HG03571 (cell line): Measurements from ENCODE around the gene PASK.
A peak's percentile ranks its signal among the peaks of the same experiment; 100 is the strongest.

ENCODE experiments used
- ATAC-seq: cut with Tn5 transposase; IDR thresholded peaks from one replicate; pipeline ENCODE4 v1.9.1; 2021; ENCODE audit not compliant: unreplicated experiment

The PASK gene

GRCh38 chr2:241182126-241182525 lies 32.9 kb upstream of the PASK start:
- no peak for ATAC-seq

- no peak for ATAC-seq
Observed at GRCh38 chr2:241180495-241180894, 31.2 kb upstream of the PASK start.

GRCh38 chr2:241179899-241180298 lies 30.6 kb upstream of the PASK start:
- ATAC-seq: no peak

GRCh38 chr2:241178961-241179360 lies 29.7 kb upstream of the PASK start:
- ATAC-seq: no peak

DNA sequence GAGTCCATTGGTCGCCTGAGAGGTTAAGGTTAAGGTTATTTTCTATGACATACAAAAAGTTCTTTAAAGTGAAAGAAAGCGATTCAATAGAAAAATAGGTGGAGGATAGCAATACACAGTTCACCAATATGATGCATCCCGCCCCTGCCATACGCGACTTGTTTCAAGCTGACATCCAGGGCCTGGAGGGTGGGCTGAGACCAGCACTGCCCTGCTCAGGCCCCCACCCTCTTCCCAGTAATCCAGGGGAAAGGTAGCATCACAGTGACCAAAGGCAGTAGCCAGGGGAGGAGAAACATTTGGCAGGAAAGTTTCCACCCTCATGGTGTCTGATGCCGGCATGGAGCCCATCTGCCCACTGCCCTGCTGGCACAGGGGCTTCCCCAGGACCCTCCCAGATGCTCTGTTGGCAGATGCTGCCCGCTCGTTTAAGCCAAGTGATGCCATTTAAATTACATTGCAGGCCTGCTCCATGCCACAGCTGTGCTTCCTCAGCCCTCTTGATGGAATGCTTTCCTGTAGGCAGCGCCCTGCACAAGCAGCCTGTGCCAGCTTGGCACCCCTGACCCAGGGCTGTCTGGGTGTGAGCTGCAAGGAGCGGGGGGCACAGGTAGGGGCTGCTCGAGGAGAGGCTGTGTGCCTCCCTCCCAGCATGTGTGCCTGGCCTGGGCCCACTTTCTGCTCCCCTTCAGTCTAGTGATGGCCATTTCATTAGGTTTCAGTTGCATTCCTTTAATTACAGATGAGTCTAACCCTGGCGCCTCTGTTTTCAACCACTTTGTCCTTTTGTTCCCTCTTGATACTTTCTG lies 28.5 kb upstream of the PASK start:
- no peak for ATAC-seq

- ATAC-seq: no peak
Observed at GRCh38 chr2:241173557-241173956, 24.3 kb upstream of the PASK start.

- no peak for ATAC-seq
Observed at GRCh38 chr2:241168366-241168765, 19.1 kb upstream of the PASK start.

DNA sequence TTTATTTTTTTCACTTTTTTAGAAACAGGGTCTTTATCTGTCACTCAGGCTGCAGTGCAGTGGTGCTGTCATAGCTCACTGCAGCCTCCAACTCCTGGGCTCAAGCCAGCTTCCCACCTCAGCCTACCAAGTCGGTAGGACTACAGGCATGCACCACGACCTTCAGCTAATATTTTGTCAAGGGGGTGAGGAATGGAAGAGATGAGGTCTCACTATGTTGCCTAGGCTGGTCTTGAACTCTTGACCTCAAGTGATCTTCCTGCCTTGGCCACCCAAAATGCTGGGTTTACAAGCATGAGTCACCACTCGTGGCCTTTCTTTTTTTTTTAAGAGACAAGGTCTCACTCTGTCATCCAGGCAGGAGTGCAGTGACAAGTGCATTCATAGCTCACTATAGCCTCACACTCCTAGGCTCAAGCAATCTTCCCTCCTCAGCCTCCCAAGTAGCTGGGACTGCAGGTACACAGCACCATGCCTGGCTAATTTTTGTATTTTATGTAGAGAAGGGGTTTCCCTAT lies 14.4 kb upstream of the PASK start:
- ATAC-seq: no peak

DNA sequence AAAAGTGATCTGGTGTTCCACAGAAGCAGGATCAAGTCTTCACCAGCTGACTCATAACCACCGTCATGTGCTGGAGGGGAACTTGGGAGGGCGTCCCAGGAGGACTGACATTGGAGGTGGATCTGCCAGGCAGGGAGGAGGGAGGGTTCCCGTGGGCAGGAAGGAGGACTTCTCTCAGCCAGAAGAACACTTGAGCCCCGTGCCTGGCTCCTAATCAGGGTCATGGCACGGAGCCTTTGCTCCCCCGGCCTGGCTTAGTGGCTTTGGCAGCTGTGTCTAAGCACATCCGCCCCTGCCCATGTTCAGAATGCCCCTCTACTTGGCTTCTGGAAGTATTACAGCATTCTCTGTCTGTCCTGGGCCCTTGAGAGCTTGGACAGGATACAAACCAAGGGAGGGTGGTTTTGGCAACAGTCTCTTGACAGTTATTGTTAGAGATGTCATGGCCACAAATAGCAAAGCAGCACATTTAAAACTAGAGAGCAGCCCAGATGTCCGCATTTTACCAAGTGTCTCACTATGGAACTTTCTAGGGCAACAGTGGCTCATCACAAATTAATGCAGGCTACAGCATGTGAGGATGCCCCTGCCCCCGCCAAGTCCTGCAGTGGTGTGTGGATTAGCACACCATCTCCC lies 12.5 kb upstream of the PASK start:
- no peak for ATAC-seq

DNA sequence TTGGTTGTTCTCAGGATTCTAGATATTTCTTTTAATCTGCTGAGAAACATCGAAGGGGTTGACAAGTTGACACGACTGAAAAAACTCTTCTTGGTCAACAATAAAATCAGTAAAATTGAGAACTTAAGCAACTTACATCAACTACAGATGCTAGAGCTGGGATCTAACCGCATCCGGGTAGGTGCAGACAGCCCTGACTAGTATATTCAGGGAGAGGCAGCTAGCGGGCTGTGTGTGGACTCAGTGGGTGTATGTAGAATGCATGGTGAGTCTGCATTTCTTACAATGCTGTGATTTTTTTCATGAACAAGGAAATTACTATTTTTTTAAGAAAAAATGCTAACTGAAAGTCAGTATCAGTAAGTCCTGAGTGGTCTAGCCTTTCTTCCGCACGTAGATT lies 11.0 kb upstream of the PASK start:
- ATAC-seq: no peak

DNA sequence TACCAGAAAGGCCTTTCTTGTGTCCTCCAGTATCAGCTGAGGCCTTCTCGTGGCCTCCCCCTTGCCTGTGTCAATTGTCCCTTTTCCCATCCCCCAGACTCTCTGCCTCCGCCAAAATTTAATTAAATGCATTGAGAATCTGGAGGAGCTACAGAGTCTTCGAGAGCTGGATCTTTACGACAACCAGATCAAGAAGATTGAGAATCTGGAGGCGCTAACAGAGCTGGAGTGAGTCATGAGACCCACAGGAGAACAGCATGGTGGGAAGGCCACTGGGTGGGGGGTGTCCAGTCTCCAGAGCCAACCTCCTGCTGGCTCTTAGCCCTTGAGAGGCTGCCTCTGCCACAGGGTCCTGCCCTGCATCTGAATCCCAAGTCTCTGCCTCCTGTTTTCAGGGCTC lies 9.8 kb upstream of the PASK start:
- ATAC-seq: no peak

DNA sequence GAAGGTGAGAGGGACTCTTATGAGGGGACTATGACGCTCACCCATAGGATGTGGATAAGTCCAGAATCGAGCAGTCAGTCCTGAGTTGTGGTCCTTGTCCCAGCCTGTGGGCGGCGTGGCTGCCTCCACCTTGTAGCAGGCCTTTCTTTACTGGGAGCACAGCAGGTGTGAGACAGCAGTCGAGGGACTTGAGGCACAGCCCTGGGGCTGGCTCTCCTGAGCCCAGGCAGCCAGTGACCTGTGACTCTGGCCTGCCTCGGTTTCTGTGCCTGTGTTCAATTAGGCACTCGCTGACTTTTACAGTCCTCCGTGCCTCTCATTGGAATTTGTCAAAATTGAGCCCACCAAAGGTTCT lies 9.3 kb upstream of the PASK start:
- ATAC-seq: no peak

DNA sequence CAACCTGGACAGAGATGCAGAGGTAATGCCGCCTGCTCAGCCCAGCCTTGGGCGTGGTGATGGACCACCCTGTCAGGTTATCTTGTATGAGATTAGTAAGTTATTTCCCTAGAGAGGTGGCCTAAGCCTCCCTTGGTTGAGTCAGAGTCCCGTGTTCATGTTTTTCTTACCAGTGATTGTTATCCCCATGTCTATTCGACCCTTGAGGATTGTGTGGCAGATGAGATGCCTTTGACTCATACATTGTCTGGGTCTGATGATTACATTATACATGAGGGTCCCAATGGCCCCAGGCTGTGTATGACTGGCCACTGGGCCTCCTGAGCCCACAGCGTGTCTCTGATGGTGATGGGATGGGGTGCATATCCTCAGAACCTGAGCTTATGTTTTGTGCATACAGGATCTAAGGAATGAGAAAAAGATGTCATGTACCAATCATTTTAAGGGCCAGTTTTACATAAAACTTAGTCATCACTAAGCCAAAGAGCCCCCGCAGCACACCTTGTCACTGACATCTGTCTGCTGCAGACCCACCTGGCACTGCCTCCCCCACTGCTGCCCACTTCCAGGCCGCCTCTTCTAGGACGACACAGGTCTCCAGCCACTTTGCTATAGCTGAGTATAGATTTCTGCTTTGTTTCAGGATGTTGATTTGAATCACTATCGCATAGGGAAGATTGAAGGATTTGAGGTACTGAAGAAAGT lies 8.7 kb upstream of the PASK start:
- no peak for ATAC-seq

- ATAC-seq: no peak
Observed at GRCh38 chr2:241156971-241157441, 7.7 kb upstream of the PASK start.

DNA sequence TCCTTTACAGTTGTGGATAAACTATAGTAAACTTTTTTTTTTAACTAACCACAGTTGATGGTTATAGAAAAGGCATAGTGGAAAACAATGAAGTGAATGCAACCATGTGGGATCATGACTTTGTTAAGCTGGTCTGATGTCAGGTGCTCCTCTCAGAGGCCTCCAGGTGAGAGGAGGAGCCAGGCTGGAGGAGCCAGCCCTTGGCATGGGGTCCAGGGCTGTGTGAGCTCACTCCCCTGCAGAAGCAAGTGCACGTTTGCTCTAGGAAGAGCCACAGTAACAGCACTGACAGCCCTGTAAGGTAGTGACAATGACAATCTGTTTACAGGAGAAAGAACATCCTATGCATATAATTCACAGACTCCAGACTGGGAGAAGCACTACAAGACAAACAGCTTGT lies 6.7 kb upstream of the PASK start:
- no peak for ATAC-seq

DNA sequence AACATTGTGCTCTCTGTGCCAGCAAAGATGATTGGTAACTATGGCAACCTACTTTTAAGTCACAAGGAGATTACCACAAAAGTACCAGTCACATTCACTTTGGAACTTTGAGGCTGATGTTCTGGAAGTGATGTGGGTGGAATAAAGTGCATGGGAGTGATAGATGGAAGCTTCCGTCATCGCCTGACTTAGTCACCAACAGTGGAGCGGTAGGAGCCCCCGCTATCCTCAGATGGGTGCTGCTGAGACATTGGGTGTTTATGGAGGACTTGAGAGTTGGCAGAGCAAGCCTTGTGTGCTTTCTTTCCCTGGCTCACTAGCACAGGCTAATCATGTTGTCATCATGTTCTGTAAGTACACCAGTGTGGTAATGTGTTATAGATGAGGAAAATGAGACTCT lies 5.6 kb upstream of the PASK start:
- no peak for ATAC-seq

DNA sequence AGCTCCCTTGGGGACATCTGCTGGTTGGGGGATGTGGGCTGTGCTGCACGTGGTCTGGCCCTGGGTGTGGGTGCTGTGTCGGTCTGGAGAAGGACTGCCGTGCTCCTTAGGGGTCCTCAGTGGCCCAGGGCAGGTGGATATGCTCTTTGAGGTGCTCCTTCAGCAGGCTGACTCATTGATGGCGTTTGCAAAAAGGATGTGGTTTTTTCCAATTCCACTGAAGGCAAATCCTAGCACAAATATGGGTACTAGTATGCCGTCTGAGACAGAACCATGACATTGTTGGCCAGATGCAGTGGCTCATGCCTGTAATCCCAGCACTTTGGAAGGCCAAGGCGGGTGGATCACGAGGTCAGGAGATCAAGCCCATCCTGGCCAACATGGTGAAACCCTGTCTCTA lies 4.3 kb upstream of the PASK start:
- no peak for ATAC-seq

DNA sequence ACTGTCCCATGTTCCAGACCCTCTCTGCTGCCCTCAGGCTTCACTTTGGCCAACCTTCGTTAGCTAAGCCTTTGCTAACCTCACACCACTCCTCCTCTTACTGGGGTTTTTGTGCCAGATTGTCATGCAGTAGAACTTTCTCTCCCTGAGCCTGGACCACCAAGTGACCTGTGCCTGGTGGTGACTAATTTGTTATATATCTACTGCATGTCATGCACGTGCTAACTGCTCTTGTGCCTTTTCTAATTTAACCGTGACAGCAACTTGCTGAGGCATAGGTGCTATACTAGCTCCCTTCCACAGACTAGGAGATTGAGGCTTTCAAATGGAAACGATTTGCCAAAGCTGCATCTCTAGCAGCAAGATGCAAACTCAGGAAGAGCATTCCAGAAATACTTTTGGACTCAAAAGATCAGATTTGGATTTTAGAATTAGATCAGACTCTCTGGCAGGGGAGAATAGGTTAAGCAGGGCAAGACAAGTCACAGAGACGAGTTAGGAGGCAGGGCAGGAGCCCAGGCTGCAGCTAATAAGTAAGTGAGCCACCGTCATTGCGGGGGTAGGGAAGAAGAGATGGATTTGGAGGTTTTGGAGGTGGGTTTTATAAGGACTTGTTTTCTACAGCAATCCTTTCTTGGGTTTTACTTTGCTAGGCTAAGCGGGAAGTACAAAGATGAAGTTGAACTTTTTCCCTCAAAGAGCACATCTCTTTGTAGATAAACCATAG lies 2.8 kb upstream of the PASK start:
- no peak for ATAC-seq

- ATAC-seq: no peak
Observed at GRCh38 chr2:241150660-241151530, 1.6 kb upstream of the PASK start.

DNA sequence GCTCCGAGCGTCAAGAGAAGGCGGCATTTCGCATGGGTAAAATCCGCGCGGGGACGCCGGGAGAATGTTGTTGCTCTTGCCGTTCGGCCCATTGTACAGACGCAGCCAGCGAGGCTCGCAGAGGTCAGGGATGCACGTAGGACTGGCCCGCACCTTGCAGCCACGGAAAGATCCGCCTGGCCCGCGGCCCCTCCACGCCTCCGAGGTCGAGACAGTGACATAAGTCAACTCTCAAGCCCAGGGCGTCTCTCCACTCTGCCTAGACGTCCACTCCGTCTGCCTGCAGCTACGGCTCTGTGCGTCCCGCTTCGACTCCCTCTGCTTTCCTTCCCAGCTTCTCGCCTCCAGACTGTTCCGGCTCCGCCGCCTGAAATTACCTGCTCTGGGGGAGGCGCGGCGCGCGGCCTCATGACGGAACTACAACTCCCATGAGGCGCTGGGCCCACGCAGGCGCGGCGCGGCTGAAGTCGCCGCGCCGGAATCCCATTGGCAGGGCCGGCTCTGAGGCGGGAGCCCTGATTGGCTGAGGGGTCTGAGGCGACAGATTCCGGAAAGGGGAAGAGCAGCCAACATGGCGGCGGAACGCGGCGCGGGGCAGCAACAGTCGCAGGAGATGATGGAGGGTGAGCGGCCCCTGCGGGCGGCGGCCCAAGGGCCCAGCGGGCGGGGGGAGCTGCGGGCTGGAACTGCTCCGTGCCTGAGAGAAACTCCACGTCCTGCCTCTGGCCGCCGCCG lies 820 bp upstream of the PASK start, which contains the start of gene PPP1R7:
TSS of gene PPP1R7 (plus strand) at position 543 of the 735 bp plus-strand sequence. CDS start at position 572, 29 bp downstream.
- ATAC-seq: peak; percentile 70
